Measurements from ENCODE around the gene SLC6A17.

SLC6A17 gene

GRCh38 chr1:110136911-110137310, 13.4 kb upstream of the SLC6A17 start:
- DNase-seq = no peak

GRCh38 chr1:110138956-110139355, 11.3 kb upstream of the SLC6A17 start:
- no peak for DNase-seq

DNA sequence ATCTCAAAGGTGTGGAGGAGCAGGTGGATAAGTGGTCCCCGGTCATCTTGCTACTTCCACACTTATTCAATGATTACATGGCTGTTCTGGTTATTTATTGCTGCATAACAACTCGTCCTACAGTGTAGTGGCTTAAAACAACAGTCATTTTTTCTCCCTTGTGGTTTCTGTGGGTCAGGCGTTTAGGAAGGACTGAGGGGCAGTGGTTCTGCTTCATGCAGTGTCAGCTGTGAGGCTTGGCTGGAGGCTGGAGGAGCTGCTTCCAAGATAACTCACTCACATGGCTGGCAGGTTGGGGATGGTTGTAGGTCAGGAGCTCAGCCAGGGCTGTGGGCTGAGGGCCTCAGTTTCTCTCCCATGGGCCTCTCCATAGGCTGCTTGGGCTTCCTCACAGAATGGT, 5.9 kb upstream of the SLC6A17 start:
- DNase-seq = no peak

- no peak for DNase-seq
Observed at GRCh38 chr1:110148961-110149360, 1.3 kb upstream of the SLC6A17 start.

GRCh38 chr1:110151175-110151669, 928 bp downstream of the SLC6A17 start:
- no peak for DNase-seq

DNA sequence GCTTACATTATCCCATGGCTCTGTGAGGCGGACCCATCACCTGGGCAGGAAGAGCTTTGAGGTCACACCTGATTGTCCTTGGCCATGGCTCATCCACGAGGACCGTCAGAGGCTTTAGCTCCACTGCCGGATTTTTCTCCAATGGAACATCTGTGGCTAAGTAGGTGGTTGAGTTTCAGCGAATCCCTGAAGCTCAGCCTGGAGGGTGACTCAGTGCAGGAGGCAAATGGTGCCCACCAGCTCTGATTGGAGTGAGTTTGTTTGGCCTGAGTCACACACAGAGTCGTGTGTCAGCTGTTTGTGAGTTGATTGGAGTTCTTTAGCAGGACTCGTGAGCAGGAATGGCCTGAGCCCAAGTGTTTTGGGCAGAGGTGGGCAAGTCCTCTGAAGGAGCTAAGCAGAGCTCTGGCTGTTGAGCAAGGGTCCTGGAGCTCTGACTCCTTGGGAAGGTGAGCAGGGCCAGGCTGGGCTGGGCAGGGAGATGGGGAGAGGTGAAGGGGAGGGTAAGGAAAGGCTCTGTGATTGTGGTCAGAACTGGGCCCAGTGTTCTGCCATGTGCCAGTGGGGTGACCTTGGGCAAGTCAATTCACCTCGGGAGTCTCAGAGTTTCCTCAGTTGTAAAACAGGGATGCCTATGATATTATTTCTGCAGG, 2.0 kb downstream of the SLC6A17 start:
- DNase-seq = no peak

- DNase-seq = no peak
Observed at GRCh38 chr1:110153407-110153950, 3.2 kb downstream of the SLC6A17 start.

DNA sequence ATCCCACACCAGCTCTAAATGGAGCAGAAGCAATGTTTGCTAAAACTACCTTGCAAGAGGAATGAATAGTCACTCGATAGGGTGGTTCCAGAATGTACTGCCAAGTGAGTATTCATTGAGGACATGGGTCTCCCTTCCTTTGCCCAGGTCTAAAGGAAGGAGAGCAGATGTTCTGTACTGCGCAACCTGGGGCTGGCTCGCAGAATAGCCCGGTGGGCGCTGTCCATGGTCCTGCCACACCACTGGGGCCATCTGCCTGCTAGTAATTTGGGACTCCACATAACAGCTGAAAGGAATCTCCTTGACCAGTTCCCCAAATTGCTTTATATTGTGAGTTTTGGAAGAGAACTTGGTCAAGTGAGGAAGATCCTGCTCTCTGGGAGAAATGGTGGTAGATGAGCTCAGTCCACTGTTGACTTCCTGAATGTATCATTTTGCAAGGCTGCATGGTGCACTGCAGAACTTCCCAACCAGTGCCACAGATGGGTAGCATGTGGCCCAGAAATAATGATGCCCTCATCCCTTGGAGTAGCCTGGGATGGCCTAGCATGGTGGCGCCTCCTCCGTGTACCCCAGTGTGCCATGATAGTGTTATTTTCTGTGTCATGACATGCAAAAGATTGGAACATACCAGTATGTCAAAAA, 5.7 kb downstream of the SLC6A17 start:
- DNase-seq = peak; percentile 45

- no peak for DNase-seq
Observed at GRCh38 chr1:110158261-110158660, 8.0 kb downstream of the SLC6A17 start.

DNA sequence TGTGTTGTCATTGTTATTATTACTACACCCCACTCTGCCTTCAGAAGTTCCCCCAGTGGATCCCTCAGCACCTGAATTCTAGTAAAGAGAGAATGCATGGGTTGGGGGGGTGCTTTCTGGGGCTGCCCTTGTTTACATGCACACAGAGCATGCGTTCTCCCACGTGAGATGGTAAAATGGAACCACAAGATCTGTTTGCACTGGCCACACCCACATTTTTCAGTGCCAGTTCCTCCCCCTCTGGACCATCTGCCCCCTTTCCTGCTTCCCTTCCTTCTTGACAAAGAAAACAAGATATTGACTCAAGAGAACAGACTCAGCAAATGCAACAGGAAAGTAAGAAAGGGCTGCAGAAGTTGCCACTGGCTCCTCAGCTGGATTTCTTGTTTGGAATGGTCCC, 8.9 kb downstream of the SLC6A17 start:
- no peak for DNase-seq

GRCh38 chr1:110160538-110161100, 10.3 kb downstream of the SLC6A17 start:
- no peak for DNase-seq

GRCh38 chr1:110161165-110161564, 10.9 kb downstream of the SLC6A17 start:
- DNase-seq = no peak

- DNase-seq = no peak
Observed at GRCh38 chr1:110161849-110162248, 11.6 kb downstream of the SLC6A17 start.

GRCh38 chr1:110163591-110163990, 13.3 kb downstream of the SLC6A17 start:
- DNase-seq = no peak

GRCh38 chr1:110164725-110165350, 14.5 kb downstream of the SLC6A17 start:
- DNase-seq = no peak

DNA sequence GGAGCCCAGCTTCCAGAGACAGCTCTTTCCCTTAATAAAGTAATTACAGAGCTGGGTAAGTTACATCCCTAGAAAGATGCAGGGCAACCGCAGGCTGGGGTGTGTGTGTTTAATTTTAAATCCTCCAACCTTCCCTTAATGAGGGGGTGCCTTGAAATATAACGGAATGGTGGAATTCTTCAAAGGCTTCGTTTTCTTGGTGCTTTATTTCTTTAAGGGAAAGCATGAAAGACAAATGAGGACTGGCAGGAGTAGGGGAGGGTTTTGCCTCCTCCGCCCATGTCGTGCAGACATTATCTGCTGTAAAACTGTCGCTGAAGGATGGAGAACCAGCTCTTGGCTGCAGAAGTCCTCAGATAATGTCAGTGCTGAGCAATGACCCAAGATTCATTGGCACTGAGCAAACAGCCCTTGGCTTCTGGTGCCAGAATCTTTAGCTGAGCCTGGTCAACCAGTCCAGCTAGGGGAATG, 15.5 kb downstream of the SLC6A17 start:
- DNase-seq = no peak

DNA sequence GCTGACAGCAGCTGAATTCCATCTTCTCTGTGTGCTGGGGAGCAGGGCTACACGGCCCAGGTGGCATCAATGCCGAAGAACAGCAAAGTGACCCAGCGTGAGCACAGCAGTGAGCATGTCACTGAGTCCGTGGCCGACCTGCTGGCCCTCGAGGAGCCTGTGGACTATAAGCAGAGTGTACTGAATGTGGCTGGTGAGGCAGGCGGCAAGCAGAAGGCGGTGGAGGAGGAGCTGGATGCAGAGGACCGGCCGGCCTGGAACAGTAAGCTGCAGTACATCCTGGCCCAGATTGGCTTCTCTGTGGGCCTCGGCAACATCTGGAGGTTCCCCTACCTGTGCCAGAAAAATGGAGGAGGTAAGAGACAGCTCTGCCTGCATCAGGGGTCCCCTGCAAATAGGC, 16.6 kb downstream of the SLC6A17 start:
- DNase-seq = no peak

DNA sequence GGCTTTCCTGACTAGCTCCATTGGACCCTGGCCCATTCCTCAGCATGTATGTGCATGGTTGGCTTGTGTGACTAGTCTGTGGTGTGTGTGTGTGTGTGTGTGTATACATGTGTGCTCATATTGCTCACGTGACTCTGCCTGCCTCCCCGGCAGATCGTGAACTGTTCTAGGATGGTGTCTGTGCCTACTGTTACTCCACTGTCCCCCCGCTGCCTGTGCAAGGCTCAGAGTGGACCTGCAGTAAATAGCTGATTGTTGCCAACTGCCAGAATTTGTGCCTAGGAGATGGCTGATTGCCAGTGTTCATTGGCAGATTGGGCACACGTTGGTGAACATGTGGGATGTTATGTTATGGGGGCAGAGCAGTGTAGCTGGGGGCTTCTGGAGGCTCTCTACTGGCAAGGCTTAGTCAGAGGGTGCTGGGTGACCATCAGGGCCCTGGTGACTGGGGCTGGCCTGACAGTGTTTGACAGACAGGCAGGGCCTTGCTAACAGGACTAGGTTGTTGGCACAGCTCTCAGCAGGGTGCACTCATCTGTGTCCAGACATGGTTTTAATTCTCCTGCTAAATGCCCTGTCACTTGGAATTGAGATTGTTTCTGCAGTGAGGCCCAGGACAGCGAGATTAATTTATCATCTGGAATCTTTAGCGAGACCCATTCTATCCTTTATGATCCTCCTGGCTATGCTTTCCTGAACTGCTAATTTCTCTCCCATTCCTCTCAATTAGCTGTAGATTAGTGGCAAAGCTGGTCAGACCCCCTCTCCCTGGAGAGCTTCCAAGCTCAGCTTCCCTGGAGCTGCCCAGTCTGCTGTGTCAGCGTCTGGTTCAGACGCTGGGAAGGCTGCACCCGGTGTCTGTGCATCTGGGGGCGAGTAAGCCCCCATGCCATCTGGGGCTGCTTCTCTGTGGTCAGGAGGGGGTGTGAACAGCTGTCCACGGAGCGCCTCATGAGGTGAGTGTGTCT, 20.8 kb downstream of the SLC6A17 start:
- DNase-seq = no peak

GRCh38 chr1:110172001-110172400, 21.7 kb downstream of the SLC6A17 start:
- DNase-seq = no peak

DNA sequence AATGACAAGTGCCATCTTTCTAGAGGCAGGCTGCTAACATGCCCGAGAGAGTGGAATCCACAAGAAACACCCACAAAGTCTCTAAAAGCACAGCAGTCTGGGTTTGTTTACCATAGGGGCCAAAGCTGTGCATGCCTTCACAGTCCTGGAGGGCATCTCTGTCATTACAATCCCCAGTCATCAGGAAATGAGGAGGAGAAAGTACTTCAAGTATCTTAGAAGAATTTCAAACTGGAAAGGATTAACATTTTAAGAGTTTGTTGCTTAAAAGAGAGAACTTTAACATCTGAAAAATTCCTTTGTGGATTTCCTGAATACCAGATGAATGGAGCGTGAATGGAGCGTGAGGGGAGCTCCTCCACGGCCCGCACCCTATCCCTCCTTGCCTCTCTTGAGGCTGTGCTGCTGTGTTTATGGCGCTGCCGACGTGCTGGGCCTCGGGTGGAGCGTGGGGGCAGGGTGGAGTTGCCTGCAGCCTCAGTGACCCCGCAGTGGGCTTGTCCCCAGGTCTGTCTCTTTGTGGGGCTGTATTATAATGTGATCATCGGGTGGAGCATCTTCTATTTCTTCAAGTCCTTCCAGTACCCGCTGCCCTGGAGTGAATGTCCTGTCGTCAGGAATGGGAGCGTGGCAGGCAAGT, 23.3 kb downstream of the SLC6A17 start:
- no peak for DNase-seq

- no peak for DNase-seq
Observed at GRCh38 chr1:110174961-110175360, 24.7 kb downstream of the SLC6A17 start.

Data from stimulated activated CD4-positive, alpha-beta T cell treated with anti-CD3 and anti-CD28 coated beads, Interleukin-12 subunit alpha, Interleukin-12 subunit beta, amount 100 ng/mL, for 4 hours (primary cell).